K562 (cell line): ENCODE data around the gene KRTAP2-1. TPM values are rescaled to one million over a fixed set of nuclear protein-coding genes. Genes with fewer than 3 reads are reported as not detected.

Experiments used
- ATAC-seq: fragments of 200-7000 bp; cut with Tn5 transposase; 3 replicates; pipeline ENCODE4 v1.9.1; 2020; ENCODE audit warnings: moderate library complexity
- BruUV-seq: library from RNA; stranded (reverse); fragments of 400-500 nt; replicated peaks from 2 replicates; lab custom pipeline; 2021; lab: Mats Ljungman, UMichigan
- CTCF ChIA-PET: fragments of 300-600 bp; formaldehyde crosslinking; extraction: SDS; loops from one replicate; lab custom pipeline; 2021; ENCODE audit warnings: low intra/inter-chr PET ratio; lab: Yijun Ruan, JAX
- POLR2A ChIA-PET: fragments of 300-600, 350-650 bp; sonication (Branson Sonifier 250); formaldehyde crosslinking; extraction: SDS; loops from one replicate; lab custom pipeline; 2021; ENCODE audit warnings: antibody characterized with exemption, inconsistent platforms; lab: Yijun Ruan, JAX
- DNase-seq, 4 experiments: peaks; one replicate each; pipeline versions ENCODE4 v3.0.0 to v3.0.0-alpha.2; 2011 to 2018; ENCODE audit warnings: low spot score in 3 of 4, mixed read lengths in 3 of 4; ENCODE audit errors: extremely low read depth in 1 of 4
- FAIRE-seq: peaks from 2 replicates; lab custom pipeline; 2011; peaks lifted over from hg19 to GRCh38; lab: Jason Lieb, UNC
- H2AFZ ChIP-seq: 2 replicates; pipeline ENCODE4 v1.6.0; 2011; ENCODE audit warnings: low read depth, low read length, control low read depth, inconsistent platforms
- H3K27ac ChIP-seq: fragments of 200-600 bp; 3 replicates; pipeline ENCODE4 v1.8.0; 2011; ENCODE audit warnings: low read depth, mild to moderate bottlenecking, control low read depth, inconsistent platforms, low read length, moderate library complexity, mixed read lengths; ENCODE audit errors: extremely low read depth
- H3K27me3 ChIP-seq, 2 experiments: fragments of 300-600 bp in 1 of 2; 2 replicates in 1 of 2; 3 replicates in 1 of 2; pipeline versions ENCODE4 v1.6.0 to v1.8.0; 2011; ENCODE audit warnings: inconsistent platforms in 2 of 2, low read length in 2 of 2, mild to moderate bottlenecking in 1 of 2, mixed read lengths in 1 of 2, moderate library complexity in 1 of 2; ENCODE audit not compliant: control insufficient read depth in 2 of 2, insufficient read depth in 2 of 2
- H3K36me3 ChIP-seq: fragments of 300-600 bp; 3 replicates; pipeline ENCODE4 v1.8.0; 2011; ENCODE audit warnings: mild to moderate bottlenecking, low read length, inconsistent platforms; ENCODE audit not compliant: control insufficient read depth, insufficient read depth
- H3K4me1 ChIP-seq, 2 experiments: fragments of 200-600 bp in 1 of 2; replicated peaks in 1 of 2; 2 replicates in 1 of 2; 3 replicates in 1 of 2; pipeline versions ENCODE4 v1.5.1 to v1.8.0; 2011; ENCODE audit warnings: inconsistent platforms in 2 of 2, low read length in 2 of 2, mild to moderate bottlenecking in 1 of 2, mixed read lengths in 1 of 2, moderate library complexity in 1 of 2; ENCODE audit not compliant: control insufficient read depth in 2 of 2, insufficient read depth in 2 of 2
- H3K4me2 ChIP-seq: 2 replicates; pipeline ENCODE4 v1.6.1; 2011; ENCODE audit warnings: low read length, control low read depth, inconsistent platforms, mixed read lengths; ENCODE audit not compliant: insufficient read depth
- H3K4me3 ChIP-seq: fragments of 200-600 bp; sonication (generic), shearing (Covaris generic); 2 replicates; pipeline ENCODE4 v1.5.1; 2016; ENCODE audit warnings: control low read depth, inconsistent platforms
- H3K79me2 ChIP-seq: fragments of 200-600 bp; 3 replicates; pipeline ENCODE4 v1.8.0; 2011; ENCODE audit warnings: low read length, inconsistent platforms; ENCODE audit not compliant: control insufficient read depth, insufficient read depth
- H3K9ac ChIP-seq, 2 experiments: 2 replicates each; pipeline versions ENCODE4 v1.6.0 to v1.6.1; 2011; ENCODE audit warnings: low read depth in 2 of 2, low read length in 2 of 2, control low read depth in 1 of 2, inconsistent platforms in 1 of 2, mild to moderate bottlenecking in 1 of 2, mixed read lengths in 1 of 2; ENCODE audit not compliant: insufficient read depth in 1 of 2
- H3K9me1 ChIP-seq: one replicate; pipeline ENCODE4 v1.6.0; 2011; ENCODE audit warnings: inconsistent platforms, mild to moderate bottlenecking, low read length, moderate library complexity; ENCODE audit not compliant: control insufficient read depth, insufficient read depth
- H3K9me3 ChIP-seq: replicated peaks from 2 replicates; pipeline ENCODE4 v1.5.1; 2011; ENCODE audit warnings: low read depth, low read length, inconsistent platforms; ENCODE audit not compliant: control insufficient read depth, insufficient read depth
- H4K20me1 ChIP-seq: replicated peaks from 2 replicates; pipeline ENCODE4 v1.6.1; 2011; ENCODE audit warnings: low read length, inconsistent platforms, mixed read lengths; ENCODE audit not compliant: control insufficient read depth, insufficient read depth
- CREBBP ChIP-seq: IDR thresholded peaks from one replicate; pipeline ENCODE4 v1.6.1; 2012; ENCODE audit warnings: low read depth, mild to moderate bottlenecking, control low read depth, inconsistent platforms, low read length
- DDX20 ChIP-seq: fragments of 450-650 bp; IDR thresholded peaks from 2 replicates; pipeline ENCODE4 v1.6.1; 2016; ENCODE audit warnings: missing genetic modification characterization, low read depth, mild to moderate bottlenecking, missing compliant biosample characterization, moderate library complexity
- E2F1 ChIP-seq: sonication (generic); formaldehyde crosslinking; IDR thresholded peaks from 2 replicates; pipeline ENCODE4 v1.8.1; 2023; ENCODE audit warnings: mild to moderate bottlenecking, missing genetic modification reagents, moderate library complexity
- NR2C1 ChIP-seq, 2 experiments: fragments of 450-650 bp; IDR thresholded peaks; 2 replicates each; pipeline ENCODE4 v1.6.1; 2017; ENCODE audit warnings: mild to moderate bottlenecking in 2 of 2, antibody characterized with exemption in 1 of 2, inconsistent platforms in 1 of 2, missing compliant biosample characterization in 1 of 2, missing genetic modification characterization in 1 of 2
- POLR2B ChIP-seq: fragments of 450-650 bp; IDR thresholded peaks from 2 replicates; pipeline ENCODE4 v1.6.1; 2018; ENCODE audit warnings: low read depth; ENCODE audit not compliant: partially characterized antibody
- TEAD2 ChIP-seq: fragments of 450-650 bp; IDR thresholded peaks from 2 replicates; pipeline ENCODE4 v1.6.1; 2016; ENCODE audit warnings: missing genetic modification characterization, control low read depth, missing compliant biosample characterization
- ZMIZ1 ChIP-seq, 2 experiments: fragments of 150-350 bp in 1 of 2; IDR thresholded peaks; 2 replicates each; pipeline ENCODE4 v1.6.1; 2012 to 2016; ENCODE audit warnings: low read depth in 2 of 2, low read length in 2 of 2, mild to moderate bottlenecking in 1 of 2, moderate library complexity in 1 of 2
- WGBS: fragments of 100-300 bp; shearing (Covaris generic); methylation state at CpG from one replicate; pipeline ENCODE4 v1.1.6; 2016; ENCODE audit warnings: low coverage, mixed read lengths; ENCODE audit not compliant: insufficient coverage; ENCODE audit errors: missing lambda C conversion rate; 5-methylcytosine and 5-hydroxymethylcytosine counted together
- in situ Hi-C: fragments of 300-500 bp; cut with MboI; formaldehyde crosslinking; loops from 4 replicates; pipeline ENCODE4 v1.15.0; 2018; ENCODE audit warnings: inconsistent platforms, mixed read lengths
- intact Hi-C: fragments of 100-400 bp; cut with micrococcal nuclease; formaldehyde crosslinking; loops from 2 replicates; pipeline ENCODE4 v1.14.2; 2022
- polyA plus RNA-seq, 8 experiments: library from polyadenylated mRNA; depleted of rRNA in 4 of 8; stranded (reverse) in 5 of 8; unstranded in 3 of 8; fragments of >200 nt; fragmentation: Nextera tagmentation in 2 of 8; fragmentation: Illumina TruSeq in 1 of 8; extraction: Ambion mirVana in 2 of 8; extraction: Trizol in 1 of 8; gene quantifications; 2 replicates each; pipeline versions ENCODE4 v1.2.1 to v1.2.3, GENCODE V29; 2011 to 2014; ENCODE audit warnings: inconsistent platforms in 1 of 8, missing spikeins in 1 of 8
- small RNA-seq: library from RNA; depleted of rRNA; stranded (forward); fragments of <200 nt; gene quantifications from one replicate; pipeline ENCODE3, GENCODE V24; 2014
- total RNA-seq, 7 experiments: library from RNA; depleted of rRNA in 6 of 7; stranded (reverse); fragments of >200 nt in 6 of 7; fragmentation: Illumina TruSeq in 2 of 7; extraction: Trizol in 2 of 7; gene quantifications; 2 replicates each; pipeline versions ENCODE4 v1.2.1 to v1.2.3, GENCODE V29; 2011 to 2021; ENCODE audit warnings: low replicate concordance in 1 of 7

KRTAP2-1 gene
- total and polyA plus RNA-seq, 9 of the 15 experiments (the other 6 are each of a cell fraction or from before 2014, with no cell fraction given): not detected

GRCh38 chr17:40996829-40997228 is 50.3 kb downstream of the KRTAP2-1 start:
- no peaks in the 10 kb centered on the region for H4K20me1 ChIP-seq
- 0% methylated on average over 4 of the region's 4 CpGs for WGBS
- no peak for TF ChIP-seq ZMIZ1 (IDR thresholded peaks at IDR 0.05; ENCODE audit: low read depth in 2 of 2, low read length in 2 of 2)
- no peak for TF ChIP-seq TEAD2 (tag)
- no peak for TF ChIP-seq DDX20 (tag)
- no peak for TF ChIP-seq POLR2B
- no peak for TF ChIP-seq E2F1
- TF ChIP-seq CREBBP: no peak
- TF ChIP-seq NR2C1 (IDR thresholded peaks at IDR 0.05): no peak
- TF ChIP-seq NR2C1 (tag; IDR thresholded peaks at IDR 0.05): no peak
- TF ChIP-seq, all 486 proteins: peak for 0
- ChIA-PET POLR2A (interaction anchor here (0.6 to 2.0 kb wide), 2 partner anchors 17 to 280 kb away, joined by 4 to 8 read pairs; no protein-coding TSS in a partner anchor), CTCF (no interaction called here)
- Histone ChIP-seq H3K36me3 (no peaks in the 10 kb centered on the region), H3K27ac (no peak overlapping the region), H3K4me3 (no peak overlapping the region), H2AFZ (no peak overlapping the region), H3K4me1 (no peaks in the 10 kb centered on the region), H3K9ac (no peak overlapping the region), H3K79me2 (no peaks in the 10 kb centered on the region), H3K9me1 (no peaks in the 10 kb centered on the region), H3K9me3 (no peaks in the 10 kb centered on the region), H3K4me2 (no peak overlapping the region), H3K27me3 (peaks cover 0 to 5% of the 10 kb centered on the region in 2 experiments; a peak in 2 of 5 replicates)
- in situ Hi-C loops: no loop called here
- FAIRE-seq: no peak
- intact Hi-C loops: no loop called here
- BruUV-seq: no TSS peak
- no peak for ATAC-seq
- DNase-seq: no peak

Small RNA genes within 50 kb of the gene (small RNA-seq; reads per million reads assigned to genes)
- not detected for gene KRTAP3-4P

Other genes starting within 250 kb of the KRTAP2-1 start
Only the 7 nearest of the 37 such genes appear.
- not detected in 2 replicates for gene KRTAP1-5, start 20.1 kb downstream of the KRTAP2-1 start, total RNA-seq (2014; rRNA removed)
- not detected in 2 replicates for gene KRTAP1-5, start 20.1 kb downstream of the KRTAP2-1 start, total RNA-seq (2014; rRNA removed; fragmentation: Illumina TruSeq; extraction: Trizol)
- not detected in 2 replicates for gene KRTAP1-5, start 20.1 kb downstream of the KRTAP2-1 start, total RNA-seq (2015; rRNA removed; fragmentation: Illumina TruSeq; extraction: Trizol)
- not detected in 2 replicates for gene KRTAP1-5, start 20.1 kb downstream of the KRTAP2-1 start, total RNA-seq (2021)
- not detected in 2 replicates for gene KRTAP1-5, start 20.1 kb downstream of the KRTAP2-1 start, polyA plus RNA-seq (2011; rRNA removed)
- gene KRTAP1-5, start 20.1 kb downstream of the KRTAP2-1 start, polyA plus RNA-seq (2014; fragmentation: Illumina TruSeq; extraction: Trizol): not detected in 2 replicates
- not detected for gene KRTAP1-5, start 20.1 kb downstream of the KRTAP2-1 start, polyA plus RNA-seq (2014; fragmentation: Nextera tagmentation; extraction: Ambion mirVana)
- not detected in 2 replicates for gene KRTAP1-5, start 20.1 kb downstream of the KRTAP2-1 start, polyA plus RNA-seq (2014; rRNA removed)
- not detected in 2 replicates for gene KRTAP1-4, start 17.1 kb downstream of the KRTAP2-1 start, total RNA-seq (2014; rRNA removed)
- not detected in 2 replicates for gene KRTAP1-4, start 17.1 kb downstream of the KRTAP2-1 start, total RNA-seq (2014; rRNA removed; fragmentation: Illumina TruSeq; extraction: Trizol)
- not detected in 2 replicates for gene KRTAP1-4, start 17.1 kb downstream of the KRTAP2-1 start, total RNA-seq (2015; rRNA removed; fragmentation: Illumina TruSeq; extraction: Trizol)
- gene KRTAP1-4, start 17.1 kb downstream of the KRTAP2-1 start, total RNA-seq (2021): not detected in 2 replicates
- gene KRTAP1-4, start 17.1 kb downstream of the KRTAP2-1 start, polyA plus RNA-seq (2011; rRNA removed): not detected in 2 replicates
- not detected in 2 replicates for gene KRTAP1-4, start 17.1 kb downstream of the KRTAP2-1 start, polyA plus RNA-seq (2014; fragmentation: Illumina TruSeq; extraction: Trizol)
- gene KRTAP1-4, start 17.1 kb downstream of the KRTAP2-1 start, polyA plus RNA-seq (2014; fragmentation: Nextera tagmentation; extraction: Ambion mirVana): not detected
- gene KRTAP1-4, start 17.1 kb downstream of the KRTAP2-1 start, polyA plus RNA-seq (2014; rRNA removed): not detected in 2 replicates
- gene KRTAP1-3, start 12.4 kb downstream of the KRTAP2-1 start, total RNA-seq (2014; rRNA removed): not detected in 2 replicates
- not detected in 2 replicates for gene KRTAP1-3, start 12.4 kb downstream of the KRTAP2-1 start, total RNA-seq (2014; rRNA removed; fragmentation: Illumina TruSeq; extraction: Trizol)
- gene KRTAP1-3, start 12.4 kb downstream of the KRTAP2-1 start, total RNA-seq (2015; rRNA removed; fragmentation: Illumina TruSeq; extraction: Trizol): not detected in 2 replicates
- not detected in 2 replicates for gene KRTAP1-3, start 12.4 kb downstream of the KRTAP2-1 start, total RNA-seq (2021)
- gene KRTAP1-3, start 12.4 kb downstream of the KRTAP2-1 start, polyA plus RNA-seq (2011; rRNA removed): not detected in 2 replicates
- gene KRTAP1-3, start 12.4 kb downstream of the KRTAP2-1 start, polyA plus RNA-seq (2014; fragmentation: Illumina TruSeq; extraction: Trizol): not detected in 2 replicates
- gene KRTAP1-3, start 12.4 kb downstream of the KRTAP2-1 start, polyA plus RNA-seq (2014; fragmentation: Nextera tagmentation; extraction: Ambion mirVana): not detected
- gene KRTAP1-3, start 12.4 kb downstream of the KRTAP2-1 start, polyA plus RNA-seq (2014; rRNA removed): not detected in 2 replicates
- gene KRTAP1-1, start 5.9 kb downstream of the KRTAP2-1 start, total RNA-seq (2014; rRNA removed): not detected in 2 replicates
- gene KRTAP1-1, start 5.9 kb downstream of the KRTAP2-1 start, total RNA-seq (2014; rRNA removed; fragmentation: Illumina TruSeq; extraction: Trizol): not detected in 2 replicates
- gene KRTAP1-1, start 5.9 kb downstream of the KRTAP2-1 start, total RNA-seq (2015; rRNA removed; fragmentation: Illumina TruSeq; extraction: Trizol): not detected in 2 replicates
- gene KRTAP1-1, start 5.9 kb downstream of the KRTAP2-1 start, total RNA-seq (2021): not detected in 2 replicates
- not detected in 2 replicates for gene KRTAP1-1, start 5.9 kb downstream of the KRTAP2-1 start, polyA plus RNA-seq (2011; rRNA removed)
- not detected in 2 replicates for gene KRTAP1-1, start 5.9 kb downstream of the KRTAP2-1 start, polyA plus RNA-seq (2014; fragmentation: Illumina TruSeq; extraction: Trizol)
- not detected for gene KRTAP1-1, start 5.9 kb downstream of the KRTAP2-1 start, polyA plus RNA-seq (2014; fragmentation: Nextera tagmentation; extraction: Ambion mirVana)
- gene KRTAP1-1, start 5.9 kb downstream of the KRTAP2-1 start, polyA plus RNA-seq (2014; rRNA removed): not detected in 2 replicates
- not detected in 2 replicates for gene KRTAP2-2, start 7.9 kb upstream of the KRTAP2-1 start, total RNA-seq (2014; rRNA removed)
- gene KRTAP2-2, start 7.9 kb upstream of the KRTAP2-1 start, total RNA-seq (2014; rRNA removed; fragmentation: Illumina TruSeq; extraction: Trizol): not detected in 2 replicates
- gene KRTAP2-2, start 7.9 kb upstream of the KRTAP2-1 start, total RNA-seq (2015; rRNA removed; fragmentation: Illumina TruSeq; extraction: Trizol): not detected in 2 replicates
- not detected in 2 replicates for gene KRTAP2-2, start 7.9 kb upstream of the KRTAP2-1 start, total RNA-seq (2021)
- gene KRTAP2-2, start 7.9 kb upstream of the KRTAP2-1 start, polyA plus RNA-seq (2011; rRNA removed): not detected in 2 replicates
- gene KRTAP2-2, start 7.9 kb upstream of the KRTAP2-1 start, polyA plus RNA-seq (2014; fragmentation: Illumina TruSeq; extraction: Trizol): not detected in 2 replicates
- not detected for gene KRTAP2-2, start 7.9 kb upstream of the KRTAP2-1 start, polyA plus RNA-seq (2014; fragmentation: Nextera tagmentation; extraction: Ambion mirVana)
- gene KRTAP2-2, start 7.9 kb upstream of the KRTAP2-1 start, polyA plus RNA-seq (2014; rRNA removed): not detected in 2 replicates
- gene KRTAP2-3, start 12.8 kb upstream of the KRTAP2-1 start, total RNA-seq (2014; rRNA removed): not detected in 2 replicates
- not detected in 2 replicates for gene KRTAP2-3, start 12.8 kb upstream of the KRTAP2-1 start, total RNA-seq (2014; rRNA removed; fragmentation: Illumina TruSeq; extraction: Trizol)
- gene KRTAP2-3, start 12.8 kb upstream of the KRTAP2-1 start, total RNA-seq (2015; rRNA removed; fragmentation: Illumina TruSeq; extraction: Trizol): not detected in 2 replicates
- not detected in 2 replicates for gene KRTAP2-3, start 12.8 kb upstream of the KRTAP2-1 start, total RNA-seq (2021)
- not detected in 2 replicates for gene KRTAP2-3, start 12.8 kb upstream of the KRTAP2-1 start, polyA plus RNA-seq (2011; rRNA removed)
- not detected in 2 replicates for gene KRTAP2-3, start 12.8 kb upstream of the KRTAP2-1 start, polyA plus RNA-seq (2014; fragmentation: Illumina TruSeq; extraction: Trizol)
- not detected for gene KRTAP2-3, start 12.8 kb upstream of the KRTAP2-1 start, polyA plus RNA-seq (2014; fragmentation: Nextera tagmentation; extraction: Ambion mirVana)
- gene KRTAP2-3, start 12.8 kb upstream of the KRTAP2-1 start, polyA plus RNA-seq (2014; rRNA removed): not detected in 2 replicates
- not detected in 2 replicates for gene KRTAP2-4, start 18.6 kb upstream of the KRTAP2-1 start, total RNA-seq (2014; rRNA removed)
- not detected in 2 replicates for gene KRTAP2-4, start 18.6 kb upstream of the KRTAP2-1 start, total RNA-seq (2014; rRNA removed; fragmentation: Illumina TruSeq; extraction: Trizol)
- not detected in 2 replicates for gene KRTAP2-4, start 18.6 kb upstream of the KRTAP2-1 start, total RNA-seq (2015; rRNA removed; fragmentation: Illumina TruSeq; extraction: Trizol)
- gene KRTAP2-4, start 18.6 kb upstream of the KRTAP2-1 start, total RNA-seq (2021): not detected in 2 replicates
- gene KRTAP2-4, start 18.6 kb upstream of the KRTAP2-1 start, polyA plus RNA-seq (2011; rRNA removed): not detected in 2 replicates
- not detected in 2 replicates for gene KRTAP2-4, start 18.6 kb upstream of the KRTAP2-1 start, polyA plus RNA-seq (2014; fragmentation: Illumina TruSeq; extraction: Trizol)
- gene KRTAP2-4, start 18.6 kb upstream of the KRTAP2-1 start, polyA plus RNA-seq (2014; fragmentation: Nextera tagmentation; extraction: Ambion mirVana): not detected
- gene KRTAP2-4, start 18.6 kb upstream of the KRTAP2-1 start, polyA plus RNA-seq (2014; rRNA removed): not detected in 2 replicates